Neural crest cell (in vitro differentiated cells): ENCODE measurements around the gene ITGB2. TPM values are rescaled to one million over a fixed set of nuclear protein-coding genes. Genes with fewer than 3 reads are reported as not detected.

Source experiments
- DNase-seq: peaks from one replicate; pipeline ENCODE4 v3.0.0; 2021; ENCODE audit warnings: low read depth, mixed read lengths, low spot score
- H3K27ac Mint-ChIP-seq: one replicate; pipeline ENCODE4 v1.8.0; 2021; ENCODE audit warnings: mild to moderate bottlenecking, mixed read lengths; ENCODE audit not compliant: unreplicated experiment
- H3K27me3 Mint-ChIP-seq: 2 replicates; pipeline ENCODE4 v1.8.0; 2021; ENCODE audit warnings: low read depth, mild to moderate bottlenecking, mixed read lengths
- H3K36me3 Mint-ChIP-seq: 2 replicates; pipeline ENCODE4 v1.8.0; 2021; ENCODE audit warnings: low read depth, mild to moderate bottlenecking, mixed read lengths
- H3K4me1 Mint-ChIP-seq: 2 replicates; pipeline ENCODE4 v1.8.0; 2021; ENCODE audit warnings: mixed read lengths
- H3K4me3 Mint-ChIP-seq: one replicate; pipeline ENCODE4 v1.8.0; 2021; ENCODE audit warnings: mild to moderate bottlenecking, mixed read lengths
- H3K9me3 Mint-ChIP-seq: 2 replicates; pipeline ENCODE4 v1.8.0; 2021; ENCODE audit warnings: mixed read lengths
- total RNA-seq: library from RNA; stranded (reverse); gene quantifications from 2 replicates; pipeline ENCODE4 v1.2.1, GENCODE V29; 2021
- TF ChIP-seq, protein P1 (sequence below): fragments of 200-600 bp; sonication (generic); conservative IDR thresholded peaks from 2 replicates; pipeline ENCODE4 v1.5.0; 2021; ENCODE audit warnings: antibody characterized with exemption, mild to moderate bottlenecking

Gene ITGB2
- total RNA-seq, 1 donor from 2014 or later: 0.89 TPM

DNA sequence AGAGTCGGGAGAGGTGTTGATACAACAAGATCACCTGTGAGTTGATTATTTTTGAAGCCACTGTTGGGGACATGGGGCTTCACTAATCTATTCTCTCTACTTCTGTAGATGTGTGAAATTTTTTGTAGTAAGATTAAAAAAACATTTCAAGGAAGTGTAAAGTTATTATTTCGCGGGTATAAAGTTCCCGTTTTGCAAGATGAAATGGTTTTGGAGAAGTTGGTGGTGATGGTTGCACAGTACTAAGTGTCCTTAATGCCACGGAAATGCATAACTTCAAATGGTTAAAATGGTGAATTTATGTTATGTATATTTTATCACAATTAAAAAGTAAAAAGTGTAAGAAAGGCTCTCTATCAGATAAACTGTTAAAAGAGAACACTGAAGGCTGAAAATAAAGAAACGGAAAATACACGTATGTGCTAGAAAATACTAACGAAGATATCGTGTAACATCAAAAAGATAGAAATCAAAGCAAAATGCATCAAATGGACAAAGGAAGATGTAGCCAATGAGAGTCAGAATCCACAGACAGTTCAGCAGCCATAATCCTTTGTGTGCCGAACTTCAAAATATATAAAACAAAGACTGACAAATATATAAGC is 2.9 kb upstream of the ITGB2 start:
- DNase-seq: no peak
- H3K9me3 Mint-ChIP-seq: no peaks in the 10 kb centered on the region
- TF ChIP-seq, protein P1, sequence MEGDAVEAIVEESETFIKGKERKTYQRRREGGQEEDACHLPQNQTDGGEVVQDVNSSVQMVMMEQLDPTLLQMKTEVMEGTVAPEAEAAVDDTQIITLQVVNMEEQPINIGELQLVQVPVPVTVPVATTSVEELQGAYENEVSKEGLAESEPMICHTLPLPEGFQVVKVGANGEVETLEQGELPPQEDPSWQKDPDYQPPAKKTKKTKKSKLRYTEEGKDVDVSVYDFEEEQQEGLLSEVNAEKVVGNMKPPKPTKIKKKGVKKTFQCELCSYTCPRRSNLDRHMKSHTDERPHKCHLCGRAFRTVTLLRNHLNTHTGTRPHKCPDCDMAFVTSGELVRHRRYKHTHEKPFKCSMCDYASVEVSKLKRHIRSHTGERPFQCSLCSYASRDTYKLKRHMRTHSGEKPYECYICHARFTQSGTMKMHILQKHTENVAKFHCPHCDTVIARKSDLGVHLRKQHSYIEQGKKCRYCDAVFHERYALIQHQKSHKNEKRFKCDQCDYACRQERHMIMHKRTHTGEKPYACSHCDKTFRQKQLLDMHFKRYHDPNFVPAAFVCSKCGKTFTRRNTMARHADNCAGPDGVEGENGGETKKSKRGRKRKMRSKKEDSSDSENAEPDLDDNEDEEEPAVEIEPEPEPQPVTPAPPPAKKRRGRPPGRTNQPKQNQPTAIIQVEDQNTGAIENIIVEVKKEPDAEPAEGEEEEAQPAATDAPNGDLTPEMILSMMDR: no peak
- no peak overlapping the region for H3K27ac Mint-ChIP-seq
- no peaks in the 10 kb centered on the region for H3K36me3 Mint-ChIP-seq
- H3K4me3 Mint-ChIP-seq: peak overlapping the region; percentile 43
- peaks cover 61% of the 10 kb centered on the region for H3K27me3 Mint-ChIP-seq
- peaks cover 41% of the 10 kb centered on the region for H3K4me1 Mint-ChIP-seq

DNA sequence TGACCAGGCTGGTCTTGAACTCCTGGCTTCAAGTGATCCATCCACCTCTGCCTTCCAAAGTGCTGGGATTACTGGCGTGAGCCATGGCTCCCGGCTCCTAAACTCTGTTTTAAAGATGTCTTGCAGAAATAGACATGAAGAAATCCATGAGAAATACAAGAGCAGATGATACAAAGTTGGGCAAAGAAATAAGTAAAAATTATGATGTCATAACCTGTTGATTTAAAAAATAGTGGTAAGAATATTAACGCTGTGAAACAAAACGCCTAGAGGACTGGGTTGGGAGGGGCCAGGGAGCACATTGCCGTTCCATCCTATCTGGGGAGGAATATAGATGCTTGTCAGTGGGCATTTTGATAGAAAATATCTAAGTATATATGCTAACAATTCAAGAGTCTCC is 1.2 kb upstream of the ITGB2 start:
- TF ChIP-seq, protein P1: no peak
- Mint-ChIP-seq H3K27me3 (peaks cover 59% of the 10 kb centered on the region), H3K4me3 (no peak overlapping the region), H3K36me3 (no peaks in the 10 kb centered on the region), H3K4me1 (peaks cover 25% of the 10 kb centered on the region), H3K9me3 (no peaks in the 10 kb centered on the region), H3K27ac (no peak overlapping the region)
- DNase-seq: no peak

DNA sequence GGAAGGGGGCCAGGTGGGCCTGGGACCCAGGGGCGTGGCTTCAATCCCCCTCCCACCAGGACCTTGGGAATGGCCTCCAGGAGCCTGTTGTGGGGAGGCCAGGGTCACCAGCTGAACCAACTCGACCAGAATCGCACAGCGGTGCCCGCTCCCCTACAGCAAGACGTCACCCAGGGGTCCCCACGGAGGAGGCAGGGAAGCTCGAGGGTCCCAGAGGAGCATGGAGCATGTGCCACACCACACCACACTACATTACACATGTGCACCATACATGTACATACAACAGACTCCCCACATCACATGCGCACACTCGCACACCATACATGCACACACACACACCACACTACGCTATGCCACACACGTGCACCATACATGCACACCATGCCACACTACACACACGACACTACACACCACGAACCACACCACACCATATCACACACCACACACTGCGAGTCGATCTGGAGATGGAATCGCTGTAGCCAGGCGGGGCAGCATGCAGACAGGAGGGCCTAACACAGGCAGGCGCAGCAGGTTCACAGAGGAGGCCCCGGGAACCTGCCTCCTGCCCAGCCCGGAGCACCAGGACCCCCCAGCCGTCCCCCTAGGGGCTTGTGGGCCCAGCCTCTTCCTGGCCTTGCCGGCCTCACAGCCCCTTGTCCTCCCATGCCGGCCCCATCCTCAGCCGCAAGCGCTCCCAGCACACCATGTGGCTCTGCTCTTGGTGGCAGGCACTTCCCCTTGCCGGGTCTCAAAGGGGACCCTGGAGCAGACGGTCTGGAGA is 596 bp downstream of the ITGB2 start:
- H3K36me3 Mint-ChIP-seq: no peaks in the 10 kb centered on the region
- H3K4me1 Mint-ChIP-seq: peaks cover 14% of the 10 kb centered on the region
- no peaks in the 10 kb centered on the region for H3K9me3 Mint-ChIP-seq
- no peak for DNase-seq
- peaks cover 56% of the 10 kb centered on the region for H3K27me3 Mint-ChIP-seq
- no peak overlapping the region for H3K4me3 Mint-ChIP-seq
- H3K27ac Mint-ChIP-seq: peak overlapping the region; percentile 84
- TF ChIP-seq, protein P1: no peak

DNA sequence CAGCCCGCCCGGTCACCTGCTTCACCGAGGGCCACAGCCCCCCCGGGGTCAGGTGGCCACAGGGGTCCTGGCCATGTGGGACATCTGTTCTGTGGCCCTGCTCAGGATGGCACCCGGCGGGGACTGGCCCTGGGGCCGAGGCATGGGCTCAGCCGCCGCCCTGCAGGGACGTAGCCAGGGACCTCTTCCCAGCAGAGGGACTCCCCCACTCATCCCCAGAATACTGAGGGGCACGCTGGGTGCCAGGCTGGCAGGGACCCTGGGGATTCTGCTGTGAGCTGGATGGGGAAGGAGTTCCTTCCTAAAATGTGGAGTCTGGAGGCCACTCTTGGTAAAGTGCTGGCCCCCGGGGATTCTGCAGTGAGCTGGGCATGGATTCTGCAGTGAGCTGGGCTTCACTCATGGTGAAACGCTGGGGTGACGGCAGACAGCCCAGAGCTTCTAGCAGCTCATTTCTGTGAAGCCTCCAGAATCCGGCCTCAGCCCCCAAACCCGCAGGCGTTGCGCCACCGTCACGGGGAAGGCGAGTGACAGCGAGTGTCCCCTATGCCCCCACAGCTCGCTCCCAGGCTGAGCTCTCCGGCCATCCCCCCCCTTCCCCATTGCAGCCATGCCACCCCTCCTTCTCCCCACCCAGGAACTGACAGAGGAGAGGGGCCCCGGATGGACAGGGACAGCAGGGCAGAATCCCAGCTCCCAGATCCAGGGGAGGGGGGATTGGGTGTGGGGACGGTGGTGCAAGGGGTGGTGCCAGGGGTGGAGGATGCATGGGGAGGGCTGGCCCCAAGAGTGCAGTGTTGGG is 1.4 kb downstream of the ITGB2 start:
- no peaks in the 10 kb centered on the region for H3K36me3 Mint-ChIP-seq
- peaks cover 9% of the 10 kb centered on the region for H3K4me1 Mint-ChIP-seq
- H3K9me3 Mint-ChIP-seq: no peaks in the 10 kb centered on the region
- no peak for DNase-seq
- no peak overlapping the region for H3K27ac Mint-ChIP-seq
- TF ChIP-seq, protein P1: no peak
- H3K27me3 Mint-ChIP-seq: peaks cover 51% of the 10 kb centered on the region
- H3K4me3 Mint-ChIP-seq: no peak overlapping the region

DNA sequence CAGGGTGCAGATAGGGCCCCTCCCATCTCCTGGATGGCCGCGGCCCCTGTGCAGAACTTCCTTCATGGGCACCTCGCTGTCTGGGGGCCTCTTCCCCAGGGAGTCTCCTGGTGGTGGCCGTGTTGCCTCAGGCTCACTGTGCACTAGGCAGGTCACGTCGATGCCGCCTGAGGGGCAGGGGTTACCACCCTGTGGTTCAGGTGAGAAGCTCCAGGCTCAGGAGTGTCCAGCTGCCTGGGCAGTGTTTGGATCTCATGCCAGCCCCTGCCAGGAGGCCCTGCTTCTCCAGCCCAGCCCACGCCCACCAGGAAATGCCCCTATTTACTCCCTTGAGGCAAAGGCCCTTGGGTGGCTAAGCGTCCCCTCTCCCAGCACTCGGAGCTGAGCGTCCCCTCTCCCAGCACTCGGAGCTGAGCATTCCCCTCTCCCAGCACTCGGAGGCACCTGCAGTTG is 2.1 kb downstream of the ITGB2 start:
- no peak overlapping the region for H3K4me3 Mint-ChIP-seq
- peaks cover 45% of the 10 kb centered on the region for H3K27me3 Mint-ChIP-seq
- no peak for DNase-seq
- no peaks in the 10 kb centered on the region for H3K9me3 Mint-ChIP-seq
- no peaks in the 10 kb centered on the region for H3K36me3 Mint-ChIP-seq
- H3K4me1 Mint-ChIP-seq: peaks cover 11% of the 10 kb centered on the region
- no peak overlapping the region for H3K27ac Mint-ChIP-seq
- TF ChIP-seq, protein P1: no peak
